HEK293T (cell line): Measurements from ENCODE around the gene MAP3K9.

Experiments used
- BHLHE40 ChIP-seq: fragments of 450-650 bp; IDR thresholded peaks from 2 replicates; pipeline ENCODE4 v1.6.1; 2016; ENCODE audit warnings: mild to moderate bottlenecking, moderate library complexity, borderline replicate concordance
- CTBP1 ChIP-seq: fragments of 450-650 bp; IDR thresholded peaks from 2 replicates; pipeline ENCODE4 v1.6.1; 2016; ENCODE audit warnings: borderline replicate concordance
- FOXK2 ChIP-seq: fragments of 450-650 bp; IDR thresholded peaks from 2 replicates; pipeline ENCODE4 v1.6.1; 2016; ENCODE audit warnings: mild to moderate bottlenecking
- HDGF ChIP-seq: fragments of 450-650 bp; IDR thresholded peaks from 2 replicates; pipeline ENCODE4 v1.6.1; 2017; ENCODE audit warnings: antibody characterized with exemption, borderline replicate concordance
- L3MBTL2 ChIP-seq: fragments of 450-650 bp; conservative IDR thresholded peaks from 2 replicates; pipeline ENCODE4 v1.6.1; 2016; ENCODE audit warnings: mild to moderate bottlenecking
- SP1 ChIP-seq: fragments of 450-650 bp; IDR thresholded peaks from 2 replicates; pipeline ENCODE4 v1.6.1; 2017
- TARDBP ChIP-seq: fragments of 450-650 bp; IDR thresholded peaks from 2 replicates; pipeline ENCODE4 v1.6.1; 2016

GRCh38 chr14:70828188-70828587 is 18.9 kb upstream of the MAP3K9 start:
- no peak for TF ChIP-seq FOXK2
- TF ChIP-seq BHLHE40 = no peak
- no peak for TF ChIP-seq CTBP1
- no peak for TF ChIP-seq TARDBP
- no peak for TF ChIP-seq HDGF
- TF ChIP-seq SP1 = no peak
- no peak for TF ChIP-seq L3MBTL2
